ENCODE measurements around the gene VEGFA. TPM values are rescaled to one million over a fixed set of nuclear protein-coding genes. Genes with fewer than 3 reads are reported as not detected.

The VEGFA gene
- total and polyA plus RNA-seq, 5 experiments from 2014 or later, result 4.5 to 5.6 TPM; not detected in 3

DNA sequence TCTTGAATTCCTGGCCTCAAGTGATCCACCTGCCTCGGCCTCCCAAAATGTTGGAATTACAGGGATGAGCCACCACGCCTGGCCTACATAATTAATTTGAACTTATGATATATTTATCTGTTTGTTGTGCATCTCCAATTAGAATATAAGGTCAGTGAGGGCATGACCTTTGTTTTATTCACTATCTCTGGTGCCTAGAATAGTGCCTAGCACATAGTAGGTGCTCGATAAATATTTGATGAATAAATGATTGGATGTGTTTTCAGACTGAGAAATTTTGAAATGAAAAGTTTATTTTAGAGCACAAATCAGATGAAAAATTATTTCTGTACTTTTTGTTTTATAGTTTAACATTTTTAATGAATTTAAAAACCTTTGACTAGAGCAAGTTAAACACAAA lies 19.4 kb upstream of the VEGFA start:
- H3K36me3 Mint-ChIP-seq, result no peaks in the 10 kb centered on the region
- POLR2A ChIA-PET, result no interaction called here
- H3K27ac Mint-ChIP-seq, result no peak overlapping the region
- peaks cover 1 to 9% (median 6%) of the 10 kb centered on the region in 5 donors for H3K27me3 Mint-ChIP-seq
- H3K4me3 Mint-ChIP-seq, result no peak overlapping the region
- no peaks in the 10 kb centered on the region for H3K9me3 Mint-ChIP-seq
- H3K4me1 Mint-ChIP-seq, result no peaks in the 10 kb centered on the region
- DNase-seq, result no peak
- no peak for ATAC-seq

DNA sequence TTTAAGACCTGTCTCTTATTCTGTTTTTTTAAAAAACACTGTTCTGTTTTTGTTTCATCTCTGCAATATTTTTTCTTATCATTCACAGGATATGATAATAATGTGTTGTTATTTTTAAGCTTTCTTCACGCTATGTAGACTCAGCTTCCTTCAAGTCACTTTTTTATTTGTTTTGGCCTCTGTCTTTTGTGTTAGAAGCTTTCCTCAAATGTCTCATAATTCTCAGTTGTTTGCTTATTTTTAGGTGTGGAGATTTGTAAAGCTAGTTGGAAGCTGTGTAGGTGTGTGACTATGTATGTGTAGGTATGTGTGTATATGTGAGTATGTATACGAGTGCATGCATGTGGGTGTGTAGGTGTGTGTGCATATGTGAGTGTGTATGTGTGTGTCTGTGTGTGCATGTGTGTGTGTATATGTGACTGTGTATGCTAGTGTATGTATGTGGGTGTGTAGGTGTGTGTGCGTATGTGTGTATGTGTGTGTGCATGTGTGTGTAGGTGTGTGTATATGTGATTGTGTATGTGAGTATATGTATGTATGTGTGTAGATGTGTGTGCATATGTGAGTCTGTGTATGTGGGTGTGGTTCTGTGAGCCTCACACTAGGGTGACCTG lies 16.3 kb upstream of the VEGFA start:
- POLR2A ChIA-PET, result interaction anchor here (1.2 kb wide), 1 partner anchor 17 kb away, joined by 3 read pairs; no protein-coding TSS in a partner anchor
- Mint-ChIP-seq H3K4me3 (no peak overlapping the region), H3K36me3 (no peaks in the 10 kb centered on the region), H3K4me1 (no peaks in the 10 kb centered on the region), H3K27me3 (no peaks in the 10 kb centered on the region), H3K27ac (peak overlapping the region in 1 of 10 donors; percentile 4), H3K9me3 (no peaks in the 10 kb centered on the region)
- no peak for ATAC-seq
- no peak for DNase-seq

DNA sequence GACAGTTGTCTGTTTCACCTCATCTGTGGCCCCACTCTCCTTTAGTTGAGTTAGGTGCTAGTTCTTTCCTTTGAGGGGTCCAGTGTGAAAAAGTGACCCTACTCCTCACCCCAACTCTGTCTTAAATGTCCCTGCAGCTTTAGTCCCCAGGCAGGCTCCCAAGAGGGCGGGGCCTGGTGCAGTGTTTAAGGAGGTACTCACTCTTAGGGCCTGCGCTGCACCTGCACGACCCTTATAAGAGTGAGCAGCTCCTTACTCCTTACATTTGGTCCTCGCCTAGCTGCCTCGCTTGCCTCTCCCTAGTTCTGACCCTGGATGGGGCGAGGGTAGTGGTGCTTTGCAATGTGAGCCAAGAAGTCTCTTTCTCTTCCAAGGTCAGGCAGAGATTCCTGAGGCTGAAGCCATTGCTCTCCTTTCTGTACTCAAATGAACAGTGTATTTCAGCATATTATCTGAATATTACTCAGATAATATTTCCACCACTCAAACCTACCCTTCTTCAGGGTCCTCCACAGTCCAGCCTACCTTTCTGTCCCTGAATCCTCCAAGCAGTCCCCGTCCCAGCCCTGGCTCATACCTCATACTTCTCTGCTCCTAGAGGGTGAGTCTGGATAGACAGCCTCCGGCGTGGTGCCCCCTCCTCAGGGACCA lies 11.9 kb upstream of the VEGFA start:
- H3K4me1 Mint-ChIP-seq, result no peaks in the 10 kb centered on the region
- H3K27ac Mint-ChIP-seq, result peak overlapping the region in 1 of 10 donors; percentile 71
- DNase-seq, result no peak

DNA sequence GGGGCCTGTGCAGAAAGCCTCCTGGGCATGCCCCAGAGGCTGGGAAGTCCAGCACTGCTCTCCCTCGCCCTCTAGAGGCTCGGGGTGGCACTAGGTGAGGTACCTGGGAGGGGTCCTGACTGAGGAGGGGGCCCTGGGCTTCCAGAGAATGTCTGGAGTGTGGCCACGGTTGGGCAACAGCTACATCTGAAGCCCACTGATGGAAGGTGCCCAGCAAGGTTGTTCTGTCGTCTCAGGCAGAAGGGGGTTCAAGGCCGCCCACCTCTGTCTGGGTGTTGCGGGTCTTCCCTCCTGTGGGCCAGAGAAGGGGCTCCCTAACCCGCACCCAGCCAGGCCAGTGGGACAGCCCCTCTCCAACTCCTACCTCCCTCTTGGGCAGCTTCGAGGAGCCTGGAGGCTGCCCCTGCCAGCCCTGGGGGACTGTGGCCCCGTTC lies 11.4 kb upstream of the VEGFA start:
- DNase-seq, result no peak
- no peaks in the 10 kb centered on the region for H3K36me3 Mint-ChIP-seq
- peak overlapping the region in 1 of 10 donors; percentile 71 for H3K27ac Mint-ChIP-seq
- POLR2A ChIA-PET, result no interaction called here
- no peaks in the 10 kb centered on the region for H3K4me1 Mint-ChIP-seq
- H3K4me3 Mint-ChIP-seq, result no peak overlapping the region
- no peaks in the 10 kb centered on the region for H3K9me3 Mint-ChIP-seq
- peak; percentile 33 to 47 for ATAC-seq
- no peaks in the 10 kb centered on the region for H3K27me3 Mint-ChIP-seq

More for the DNA sequence above, 11.9 kb upstream of the VEGFA start:
- Mint-ChIP-seq H3K4me3 (no peak overlapping the region), H3K9me3 (no peaks in the 10 kb centered on the region), H3K27me3 (no peaks in the 10 kb centered on the region), H3K36me3 (no peaks in the 10 kb centered on the region)
- no peak for ATAC-seq
- POLR2A ChIA-PET, result no interaction called here

DNA sequence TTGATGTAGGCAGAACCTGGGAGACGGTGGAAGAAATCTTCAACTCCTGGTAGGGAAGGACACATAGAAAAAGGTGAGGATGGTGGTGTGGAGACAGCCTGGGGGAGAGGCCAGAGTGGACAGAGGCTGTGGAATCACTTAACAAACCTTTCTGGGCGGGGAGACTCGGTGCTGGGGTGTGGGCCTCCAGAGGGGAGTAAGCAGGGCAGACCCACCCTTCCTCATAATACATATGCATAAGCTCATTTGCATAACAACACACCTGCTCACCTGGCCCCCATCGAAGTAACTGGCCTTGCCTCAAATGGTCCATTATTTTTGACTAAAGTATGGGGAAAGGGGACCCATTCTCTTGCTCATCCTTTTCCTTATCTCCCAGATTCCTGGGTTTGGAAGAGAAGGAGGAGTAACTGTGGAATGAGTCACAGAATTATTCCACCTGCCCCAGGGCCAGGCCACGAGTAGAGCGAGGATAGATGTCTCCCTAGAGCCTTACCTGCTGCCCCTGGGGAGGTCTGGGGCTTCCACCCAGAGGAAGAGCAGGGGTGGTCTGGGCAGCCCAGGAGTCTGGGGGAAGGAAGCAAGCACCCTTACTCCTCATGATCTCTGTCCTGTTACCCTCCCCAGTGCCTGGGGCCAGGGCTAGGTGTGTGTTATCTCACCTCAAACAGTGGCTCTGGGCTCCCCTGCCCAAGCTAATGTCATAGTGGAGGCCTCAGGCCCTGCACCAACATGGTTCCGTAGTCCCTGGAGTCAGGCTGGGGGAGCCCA lies 10.7 kb upstream of the VEGFA start:
- ATAC-seq (no peak), DNase-seq (no peak)
- H3K36me3 Mint-ChIP-seq, result no peaks in the 10 kb centered on the region
- H3K9me3 Mint-ChIP-seq, result no peaks in the 10 kb centered on the region
- H3K4me3 Mint-ChIP-seq, result no peak overlapping the region
- H3K4me1 Mint-ChIP-seq, result no peaks in the 10 kb centered on the region
- POLR2A ChIA-PET, result no interaction called here
- H3K27me3 Mint-ChIP-seq, result no peaks in the 10 kb centered on the region
- peak overlapping the region in 1 of 10 donors; percentile 20 for H3K27ac Mint-ChIP-seq

DNA sequence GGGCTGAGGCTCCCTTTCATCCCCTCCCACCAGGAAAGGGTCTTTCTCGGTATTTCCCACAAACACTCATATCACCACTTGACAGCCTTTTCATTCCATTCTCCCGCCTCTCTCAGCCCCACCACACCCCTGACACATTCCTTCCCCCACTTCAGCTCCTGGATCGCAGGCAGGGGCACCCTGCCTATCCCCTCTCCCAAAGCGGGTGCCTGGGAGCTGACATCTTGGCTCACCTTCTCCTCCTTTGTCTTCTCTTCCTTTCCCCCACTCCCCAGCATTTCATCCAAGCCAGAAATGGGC lies 10.2 kb upstream of the VEGFA start:
- no peaks in the 10 kb centered on the region for H3K36me3 Mint-ChIP-seq
- no peaks in the 10 kb centered on the region for H3K9me3 Mint-ChIP-seq
- peak overlapping the region in 1 of 10 donors; percentile 20 for H3K27ac Mint-ChIP-seq
- no peak for ATAC-seq
- POLR2A ChIA-PET, result no interaction called here
- no peaks in the 10 kb centered on the region for H3K4me1 Mint-ChIP-seq
- H3K27me3 Mint-ChIP-seq, result no peaks in the 10 kb centered on the region
- DNase-seq, result no peak
- H3K4me3 Mint-ChIP-seq, result no peak overlapping the region

DNA sequence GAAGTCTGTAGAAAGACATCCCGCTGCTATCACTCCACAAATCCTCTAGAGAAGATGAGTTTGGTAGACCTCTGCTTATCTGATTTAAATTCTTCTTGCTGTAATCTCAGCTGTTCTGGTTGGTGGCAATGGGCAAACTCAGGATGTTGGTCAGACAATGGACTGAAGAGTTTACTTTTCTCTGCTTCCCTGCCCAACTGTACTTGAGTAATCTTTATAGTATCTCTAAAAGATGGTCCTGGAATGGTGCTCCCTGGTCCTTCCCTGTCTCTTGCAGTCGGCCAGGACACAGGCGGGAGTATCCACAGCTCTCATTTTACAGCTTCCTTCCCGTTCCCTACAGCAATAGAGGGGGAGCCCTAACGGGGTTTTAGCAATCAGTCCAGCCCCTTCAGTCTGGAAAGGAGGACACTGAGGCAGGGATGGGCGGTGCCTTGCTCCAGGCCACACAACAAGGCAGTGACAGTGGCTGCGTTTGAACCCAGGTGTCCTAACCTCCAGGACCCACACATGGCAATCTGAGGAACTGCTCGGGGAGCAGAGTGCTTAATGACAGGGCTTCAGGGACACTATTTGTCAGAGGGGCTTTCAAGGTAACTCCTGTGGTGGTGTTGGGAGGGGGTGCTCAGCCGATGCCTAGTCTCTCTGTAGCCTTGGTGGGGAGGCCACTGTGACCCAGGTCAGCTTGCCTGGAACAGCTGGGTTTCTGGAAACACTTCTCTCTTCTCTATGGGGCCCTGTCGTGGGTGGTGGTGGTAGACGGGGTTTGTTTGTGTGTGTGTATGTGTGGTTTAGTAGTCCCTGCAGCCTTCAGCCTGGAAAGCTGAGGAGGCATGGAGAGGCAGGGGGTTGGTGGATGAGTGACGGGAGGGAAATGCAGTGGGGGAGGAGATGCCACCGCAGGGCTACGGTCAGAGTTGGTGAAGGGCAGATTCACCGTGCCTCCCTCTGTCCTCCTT lies 9.5 kb upstream of the VEGFA start:
- no peak for DNase-seq
- no peaks in the 10 kb centered on the region for H3K9me3 Mint-ChIP-seq
- no peaks in the 10 kb centered on the region for H3K4me1 Mint-ChIP-seq
- peak overlapping the region in 2 of 10 donors; percentile 7 to 20 for H3K27ac Mint-ChIP-seq
- no peak for ATAC-seq
- no peak overlapping the region for H3K4me3 Mint-ChIP-seq
- POLR2A ChIA-PET, result no interaction called here
- no peaks in the 10 kb centered on the region for H3K36me3 Mint-ChIP-seq
- H3K27me3 Mint-ChIP-seq, result peaks cover 0 to 1% (median 0%) of the 10 kb centered on the region in 5 donors

DNA sequence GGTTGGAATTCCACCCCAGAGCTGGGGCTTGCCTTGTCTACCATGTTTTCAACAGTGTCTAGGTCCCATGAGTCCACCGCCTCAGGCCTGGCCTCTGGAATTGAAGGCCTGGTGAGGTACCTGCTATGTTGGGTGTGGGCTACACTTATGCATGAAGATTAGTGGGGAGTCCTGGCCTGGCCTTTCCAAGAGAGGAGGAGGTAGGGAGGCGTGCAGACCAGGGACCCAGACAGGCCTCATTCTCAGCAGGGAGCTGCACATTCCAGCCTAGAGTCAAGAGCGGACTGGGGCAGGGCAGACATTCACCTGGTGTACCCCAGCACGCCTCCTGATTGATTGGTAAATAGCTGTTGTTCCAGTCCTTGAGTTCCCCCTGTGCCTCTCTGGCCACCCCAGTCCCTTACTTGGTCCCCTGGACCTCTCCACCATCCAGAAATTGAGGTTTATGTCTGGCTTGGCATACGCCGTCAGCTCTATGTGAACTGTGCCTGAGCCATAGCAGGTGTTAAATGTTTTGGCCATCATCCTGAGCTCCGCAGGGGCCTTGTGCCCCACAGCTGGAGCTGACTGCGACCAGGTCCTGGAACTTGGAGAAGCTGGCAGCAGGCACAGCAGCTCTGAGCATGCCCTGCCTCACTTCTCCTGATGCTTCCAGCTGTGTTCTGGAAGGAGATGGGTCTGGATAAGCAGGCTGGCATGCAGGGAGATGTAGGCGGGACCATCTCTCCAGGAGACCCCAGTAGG lies 8.2 kb upstream of the VEGFA start:
- Mint-ChIP-seq H3K36me3 (no peaks in the 10 kb centered on the region), H3K4me1 (no peaks in the 10 kb centered on the region), H3K9me3 (no peaks in the 10 kb centered on the region), H3K27ac (no peak overlapping the region), H3K4me3 (no peak overlapping the region), H3K27me3 (peaks cover 0 to 1% (median 0%) of the 10 kb centered on the region in 5 donors)
- DNase-seq, result no peak
- POLR2A ChIA-PET, result no interaction called here
- no peak for ATAC-seq

DNA sequence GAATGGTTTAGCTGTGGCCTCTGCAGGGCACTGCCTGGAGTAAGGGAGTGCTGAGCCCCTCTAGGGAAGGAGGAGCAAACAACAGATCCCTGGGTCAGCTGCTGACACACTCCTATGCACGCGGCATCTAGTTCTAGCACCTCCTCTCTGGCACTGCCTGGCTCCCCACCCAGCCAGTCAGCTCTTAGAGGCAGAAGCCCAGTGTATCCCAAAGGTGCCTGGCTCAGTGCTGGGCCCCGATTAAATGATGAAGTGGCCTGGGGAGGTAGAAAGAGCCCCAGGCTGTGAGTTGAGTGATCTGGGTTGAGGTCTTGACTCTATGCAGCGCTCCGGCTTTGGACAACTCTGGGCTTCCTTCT lies 7.6 kb upstream of the VEGFA start:
- H3K27ac Mint-ChIP-seq, result no peak overlapping the region
- no peak overlapping the region for H3K4me3 Mint-ChIP-seq
- no peaks in the 10 kb centered on the region for H3K36me3 Mint-ChIP-seq
- no peak for DNase-seq
- ATAC-seq, result no peak
- peaks cover 0 to 3% (median 0%) of the 10 kb centered on the region in 5 donors for H3K27me3 Mint-ChIP-seq
- no peaks in the 10 kb centered on the region for H3K4me1 Mint-ChIP-seq
- POLR2A ChIA-PET, result no interaction called here
- no peaks in the 10 kb centered on the region for H3K9me3 Mint-ChIP-seq

DNA sequence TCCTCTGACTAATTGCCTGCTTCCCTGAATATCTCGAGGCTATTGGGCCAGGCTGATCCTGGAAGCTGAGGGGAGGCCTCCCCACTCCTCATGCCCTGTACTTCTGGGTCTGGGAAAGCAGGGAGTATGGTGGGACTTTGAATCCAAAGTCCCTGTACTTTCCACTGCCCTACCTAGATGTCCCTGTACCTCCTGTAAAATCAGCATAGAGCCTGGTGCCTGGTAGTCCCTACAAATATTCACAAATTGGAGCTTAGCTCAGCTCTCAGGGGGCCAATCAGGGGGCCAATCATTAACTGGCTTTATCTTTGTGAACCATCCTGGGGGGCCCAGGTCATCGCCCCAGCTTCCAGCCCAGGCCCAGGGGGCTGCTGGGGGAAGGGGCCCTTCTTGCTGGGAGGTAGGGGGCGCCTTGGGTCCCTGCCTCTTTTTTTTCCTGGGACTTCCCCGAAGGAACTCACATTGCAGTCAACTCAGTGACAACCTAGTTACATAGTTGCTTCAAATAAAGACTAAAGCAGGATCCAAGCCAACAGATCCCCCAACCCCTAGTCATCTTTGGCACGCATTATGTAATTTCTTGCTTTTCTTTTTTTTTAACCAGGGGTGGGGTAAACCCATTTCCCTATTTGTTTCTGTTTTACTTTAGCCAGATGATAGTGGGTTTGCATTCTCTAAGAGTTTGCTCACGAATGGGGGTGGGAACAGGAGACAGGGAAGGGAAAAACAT lies 6.9 kb upstream of the VEGFA start:
- H3K4me1 Mint-ChIP-seq, result no peaks in the 10 kb centered on the region
- H3K36me3 Mint-ChIP-seq, result no peaks in the 10 kb centered on the region
- ATAC-seq, result no peak
- no peak for DNase-seq
- no peak overlapping the region for H3K27ac Mint-ChIP-seq
- no peaks in the 10 kb centered on the region for H3K9me3 Mint-ChIP-seq
- H3K4me3 Mint-ChIP-seq, result no peak overlapping the region
- peaks cover 0 to 3% (median 0%) of the 10 kb centered on the region in 5 donors for H3K27me3 Mint-ChIP-seq
- POLR2A ChIA-PET, result no interaction called here

DNA sequence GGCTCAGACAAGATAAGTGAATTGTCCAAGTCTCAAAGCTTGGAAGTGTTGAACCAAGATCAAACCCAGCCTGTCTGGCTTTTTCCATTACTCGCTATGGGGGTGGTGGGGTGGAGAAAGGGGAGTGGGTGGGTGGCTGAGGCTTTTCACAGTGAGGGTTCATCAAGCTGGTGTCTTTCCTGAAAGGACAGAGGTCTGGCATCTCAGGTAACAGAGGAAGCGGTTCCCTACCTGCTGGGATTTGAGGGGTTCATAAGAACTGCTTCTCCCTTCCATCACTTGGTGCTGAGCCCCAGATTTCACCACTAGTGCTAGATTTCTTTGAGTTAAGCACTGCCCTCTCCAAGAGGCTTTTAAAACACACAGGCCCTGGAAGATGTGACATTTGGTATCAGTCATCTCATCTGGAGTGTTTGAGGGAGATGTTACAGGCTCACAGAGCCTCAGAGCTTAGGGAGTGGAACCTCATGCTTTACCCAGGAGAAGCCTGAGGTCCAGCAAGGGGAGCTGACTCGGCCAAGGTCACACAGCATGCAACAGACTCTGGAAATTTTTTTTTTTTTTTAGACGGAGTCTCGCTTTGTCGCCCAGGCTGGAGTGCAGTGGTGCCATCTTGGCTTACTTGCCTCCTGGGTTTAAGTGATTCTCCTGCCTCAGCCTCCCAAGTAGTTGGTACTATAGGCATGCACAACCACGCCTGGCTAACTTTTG lies 6.0 kb upstream of the VEGFA start:
- Mint-ChIP-seq H3K9me3 (no peaks in the 10 kb centered on the region), H3K27ac (peak overlapping the region in 2 of 10 donors; percentile 20 to 29), H3K36me3 (no peaks in the 10 kb centered on the region), H3K4me3 (no peak overlapping the region), H3K4me1 (no peaks in the 10 kb centered on the region), H3K27me3 (peaks cover 0 to 3% (median 0%) of the 10 kb centered on the region in 5 donors)
- DNase-seq (no peak), ATAC-seq (no peak)
- POLR2A ChIA-PET, result no interaction called here

Measured in naive thymus-derived CD8-positive, alpha-beta T cell (primary cell).